Measurements from ENCODE around the gene KCNAB2.

KCNAB2 gene

GRCh38 chr1:6142036-6142621 is 96.4 kb downstream of the KCNAB2 start:
- TF ChIP-seq, protein P1, sequence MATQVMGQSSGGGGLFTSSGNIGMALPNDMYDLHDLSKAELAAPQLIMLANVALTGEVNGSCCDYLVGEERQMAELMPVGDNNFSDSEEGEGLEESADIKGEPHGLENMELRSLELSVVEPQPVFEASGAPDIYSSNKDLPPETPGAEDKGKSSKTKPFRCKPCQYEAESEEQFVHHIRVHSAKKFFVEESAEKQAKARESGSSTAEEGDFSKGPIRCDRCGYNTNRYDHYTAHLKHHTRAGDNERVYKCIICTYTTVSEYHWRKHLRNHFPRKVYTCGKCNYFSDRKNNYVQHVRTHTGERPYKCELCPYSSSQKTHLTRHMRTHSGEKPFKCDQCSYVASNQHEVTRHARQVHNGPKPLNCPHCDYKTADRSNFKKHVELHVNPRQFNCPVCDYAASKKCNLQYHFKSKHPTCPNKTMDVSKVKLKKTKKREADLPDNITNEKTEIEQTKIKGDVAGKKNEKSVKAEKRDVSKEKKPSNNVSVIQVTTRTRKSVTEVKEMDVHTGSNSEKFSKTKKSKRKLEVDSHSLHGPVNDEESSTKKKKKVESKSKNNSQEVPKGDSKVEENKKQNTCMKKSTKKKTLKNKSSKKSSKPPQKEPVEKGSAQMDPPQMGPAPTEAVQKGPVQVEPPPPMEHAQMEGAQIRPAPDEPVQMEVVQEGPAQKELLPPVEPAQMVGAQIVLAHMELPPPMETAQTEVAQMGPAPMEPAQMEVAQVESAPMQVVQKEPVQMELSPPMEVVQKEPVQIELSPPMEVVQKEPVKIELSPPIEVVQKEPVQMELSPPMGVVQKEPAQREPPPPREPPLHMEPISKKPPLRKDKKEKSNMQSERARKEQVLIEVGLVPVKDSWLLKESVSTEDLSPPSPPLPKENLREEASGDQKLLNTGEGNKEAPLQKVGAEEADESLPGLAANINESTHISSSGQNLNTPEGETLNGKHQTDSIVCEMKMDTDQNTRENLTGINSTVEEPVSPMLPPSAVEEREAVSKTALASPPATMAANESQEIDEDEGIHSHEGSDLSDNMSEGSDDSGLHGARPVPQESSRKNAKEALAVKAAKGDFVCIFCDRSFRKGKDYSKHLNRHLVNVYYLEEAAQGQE (IDR thresholded peaks at IDR 0.05; ENCODE audit: insufficient replicate concordance, low read depth) = no peak
- TF ChIP-seq, protein P2, sequence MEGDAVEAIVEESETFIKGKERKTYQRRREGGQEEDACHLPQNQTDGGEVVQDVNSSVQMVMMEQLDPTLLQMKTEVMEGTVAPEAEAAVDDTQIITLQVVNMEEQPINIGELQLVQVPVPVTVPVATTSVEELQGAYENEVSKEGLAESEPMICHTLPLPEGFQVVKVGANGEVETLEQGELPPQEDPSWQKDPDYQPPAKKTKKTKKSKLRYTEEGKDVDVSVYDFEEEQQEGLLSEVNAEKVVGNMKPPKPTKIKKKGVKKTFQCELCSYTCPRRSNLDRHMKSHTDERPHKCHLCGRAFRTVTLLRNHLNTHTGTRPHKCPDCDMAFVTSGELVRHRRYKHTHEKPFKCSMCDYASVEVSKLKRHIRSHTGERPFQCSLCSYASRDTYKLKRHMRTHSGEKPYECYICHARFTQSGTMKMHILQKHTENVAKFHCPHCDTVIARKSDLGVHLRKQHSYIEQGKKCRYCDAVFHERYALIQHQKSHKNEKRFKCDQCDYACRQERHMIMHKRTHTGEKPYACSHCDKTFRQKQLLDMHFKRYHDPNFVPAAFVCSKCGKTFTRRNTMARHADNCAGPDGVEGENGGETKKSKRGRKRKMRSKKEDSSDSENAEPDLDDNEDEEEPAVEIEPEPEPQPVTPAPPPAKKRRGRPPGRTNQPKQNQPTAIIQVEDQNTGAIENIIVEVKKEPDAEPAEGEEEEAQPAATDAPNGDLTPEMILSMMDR (IDR thresholded peaks at IDR 0.05; ENCODE audit: insufficient read depth, low read length) = no peak
- TF ChIP-seq SPI1 (IDR thresholded peaks at IDR 0.05; ENCODE audit: borderline replicate concordance, low read depth) (no peak), GABPA (IDR thresholded peaks at IDR 0.05; ENCODE audit: low read depth) (no peak)
- no peaks in the 10 kb centered on the region for H3K27me3 ChIP-seq (ENCODE audit: insufficient read depth, poor library complexity, severe bottlenecking)
- H3K27ac ChIP-seq (replicated peaks) = no peak overlapping the region
- no peak for DNase-seq (ENCODE audit: low read depth in 1 of 2, low spot score in 1 of 2)
- no peak overlapping the region for H3K4me3 ChIP-seq (replicated peaks; ENCODE audit: insufficient read depth, low read length)

DNA sequence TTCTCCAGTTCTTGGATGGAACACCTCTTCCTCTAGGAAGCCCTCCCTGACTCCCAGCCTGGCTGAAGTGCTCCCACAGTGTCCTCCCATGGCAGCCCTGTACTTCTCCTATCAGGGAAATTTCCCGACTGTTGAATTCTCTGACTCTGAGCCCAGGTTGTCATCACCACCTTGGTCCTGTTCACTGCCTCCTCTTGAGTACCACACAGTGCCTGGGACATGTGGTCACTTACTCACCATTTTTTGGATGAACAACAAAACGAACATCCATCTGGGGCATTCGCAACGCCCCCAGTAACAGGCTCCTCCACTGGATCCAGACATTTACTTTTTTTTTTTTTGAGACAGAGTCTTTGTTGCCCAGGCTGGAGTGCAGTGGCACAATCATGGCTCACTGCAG is 97.0 kb downstream of the KCNAB2 start:
- Histone ChIP-seq H3K27ac (replicated peaks) (no peak overlapping the region), H3K27me3 (ENCODE audit: insufficient read depth, poor library complexity, severe bottlenecking) (no peaks in the 10 kb centered on the region), H3K4me3 (replicated peaks; ENCODE audit: insufficient read depth, low read length) (no peak overlapping the region)
- DNase-seq (ENCODE audit: low read depth in 1 of 2, low spot score in 1 of 2) = no peak
- TF ChIP-seq SPI1 (IDR thresholded peaks at IDR 0.05; ENCODE audit: borderline replicate concordance, low read depth) (no peak), GABPA (IDR thresholded peaks at IDR 0.05; ENCODE audit: low read depth) (no peak), POLR2AphosphoS5 (IDR thresholded peaks at IDR 0.05; ENCODE audit: low read depth) (no peak)
- TF ChIP-seq, protein P2 (IDR thresholded peaks at IDR 0.05; ENCODE audit: insufficient read depth, low read length) = no peak
- TF ChIP-seq, protein P1 (IDR thresholded peaks at IDR 0.05; ENCODE audit: insufficient replicate concordance, low read depth) = no peak

- no peak for TF ChIP-seq POLR2AphosphoS5 (IDR thresholded peaks at IDR 0.05; ENCODE audit: low read depth)
- no peak for DNase-seq (ENCODE audit: low read depth in 1 of 2, low spot score in 1 of 2)
- peaks cover 3% of the 10 kb centered on the region for H3K27me3 ChIP-seq (ENCODE audit: insufficient read depth, poor library complexity, severe bottlenecking)
- H3K27ac ChIP-seq (replicated peaks) = no peak overlapping the region
- H3K4me3 ChIP-seq (replicated peaks; ENCODE audit: insufficient read depth, low read length) = no peak overlapping the region
Measured at GRCh38 chr1:6143395-6143794, 97.7 kb downstream of the KCNAB2 start.

GRCh38 chr1:6144175-6144574 is 98.5 kb downstream of the KCNAB2 start:
- H3K4me3 ChIP-seq (replicated peaks; ENCODE audit: insufficient read depth, low read length) = no peak overlapping the region
- H3K27ac ChIP-seq (replicated peaks) = no peak overlapping the region
- TF ChIP-seq SPI1 (IDR thresholded peaks at IDR 0.05; ENCODE audit: borderline replicate concordance, low read depth) (no peak), POLR2AphosphoS5 (IDR thresholded peaks at IDR 0.05; ENCODE audit: low read depth) (no peak), GABPA (IDR thresholded peaks at IDR 0.05; ENCODE audit: low read depth) (no peak)
- TF ChIP-seq, protein P2 (IDR thresholded peaks at IDR 0.05; ENCODE audit: insufficient read depth, low read length) = no peak
- TF ChIP-seq, protein P1 (IDR thresholded peaks at IDR 0.05; ENCODE audit: insufficient replicate concordance, low read depth) = no peak
- no peak for DNase-seq (ENCODE audit: low read depth in 1 of 2, low spot score in 1 of 2)
- H3K27me3 ChIP-seq (ENCODE audit: insufficient read depth, poor library complexity, severe bottlenecking) = peaks cover 9% of the 10 kb centered on the region

All from HL-60 (cell line).